IMR-90 (cell line): Measurements from ENCODE around the gene LY9.

ENCODE experiments used
- BHLHE40 ChIP-seq: fragments of 150-350 bp; IDR thresholded peaks from 2 replicates; pipeline ENCODE4 v1.6.1; 2016; ENCODE audit warnings: mild to moderate bottlenecking, low read depth, low read length
- CEBPB ChIP-seq: IDR thresholded peaks from 2 replicates; pipeline ENCODE4 v1.6.1; 2012; ENCODE audit warnings: low read depth, low read length, improper control_type of control experiment
- MAFK ChIP-seq: IDR thresholded peaks from 2 replicates; pipeline ENCODE4 v1.6.1; 2012; ENCODE audit warnings: low read depth, low read length, improper control_type of control experiment
- POLR2A ChIP-seq: IDR thresholded peaks from 2 replicates; pipeline ENCODE4 v1.6.1; 2012; ENCODE audit warnings: mild to moderate bottlenecking, low read depth, low read length
- RAD21 ChIP-seq: IDR thresholded peaks from 2 replicates; pipeline ENCODE4 v1.6.1; 2012; ENCODE audit warnings: low read length, improper control_type of control experiment
- TF ChIP-seq, protein P1 (sequence below): conservative IDR thresholded peaks from 2 replicates; pipeline ENCODE4 v1.5.1; 2012; ENCODE audit warnings: mild to moderate bottlenecking, low read depth, low read length, improper control_type of control experiment
- TF ChIP-seq, protein P2 (sequence below): fragments of 150-350 bp; IDR thresholded peaks from 2 replicates; pipeline ENCODE4 v1.6.1; 2017; ENCODE audit warnings: mild to moderate bottlenecking, antibody characterized with exemption, low read length, low read depth

DNA sequence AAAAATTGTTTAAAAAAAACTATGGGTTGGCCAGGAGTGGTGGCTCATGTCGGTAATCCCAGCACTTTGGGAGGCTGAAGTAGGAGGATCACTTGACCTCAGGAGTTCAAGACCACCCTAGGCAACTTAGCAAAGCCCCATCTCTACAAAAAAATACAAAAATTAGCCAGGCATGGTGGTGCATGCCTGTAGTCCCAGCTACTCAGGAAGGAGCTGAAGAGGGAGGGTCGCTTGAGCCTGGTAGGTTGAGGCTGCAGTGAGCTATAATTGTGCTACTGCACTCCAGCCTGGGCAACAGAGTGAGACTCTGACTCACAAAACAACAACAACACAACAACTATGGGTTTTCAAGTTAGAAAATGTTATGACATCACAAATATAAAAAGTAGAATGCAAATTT lies 40.5 kb upstream of the LY9 start:
- TF ChIP-seq, protein P1, sequence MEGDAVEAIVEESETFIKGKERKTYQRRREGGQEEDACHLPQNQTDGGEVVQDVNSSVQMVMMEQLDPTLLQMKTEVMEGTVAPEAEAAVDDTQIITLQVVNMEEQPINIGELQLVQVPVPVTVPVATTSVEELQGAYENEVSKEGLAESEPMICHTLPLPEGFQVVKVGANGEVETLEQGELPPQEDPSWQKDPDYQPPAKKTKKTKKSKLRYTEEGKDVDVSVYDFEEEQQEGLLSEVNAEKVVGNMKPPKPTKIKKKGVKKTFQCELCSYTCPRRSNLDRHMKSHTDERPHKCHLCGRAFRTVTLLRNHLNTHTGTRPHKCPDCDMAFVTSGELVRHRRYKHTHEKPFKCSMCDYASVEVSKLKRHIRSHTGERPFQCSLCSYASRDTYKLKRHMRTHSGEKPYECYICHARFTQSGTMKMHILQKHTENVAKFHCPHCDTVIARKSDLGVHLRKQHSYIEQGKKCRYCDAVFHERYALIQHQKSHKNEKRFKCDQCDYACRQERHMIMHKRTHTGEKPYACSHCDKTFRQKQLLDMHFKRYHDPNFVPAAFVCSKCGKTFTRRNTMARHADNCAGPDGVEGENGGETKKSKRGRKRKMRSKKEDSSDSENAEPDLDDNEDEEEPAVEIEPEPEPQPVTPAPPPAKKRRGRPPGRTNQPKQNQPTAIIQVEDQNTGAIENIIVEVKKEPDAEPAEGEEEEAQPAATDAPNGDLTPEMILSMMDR: no peak
- TF ChIP-seq POLR2A: no peak
- no peak for TF ChIP-seq BHLHE40
- TF ChIP-seq, protein P2, sequence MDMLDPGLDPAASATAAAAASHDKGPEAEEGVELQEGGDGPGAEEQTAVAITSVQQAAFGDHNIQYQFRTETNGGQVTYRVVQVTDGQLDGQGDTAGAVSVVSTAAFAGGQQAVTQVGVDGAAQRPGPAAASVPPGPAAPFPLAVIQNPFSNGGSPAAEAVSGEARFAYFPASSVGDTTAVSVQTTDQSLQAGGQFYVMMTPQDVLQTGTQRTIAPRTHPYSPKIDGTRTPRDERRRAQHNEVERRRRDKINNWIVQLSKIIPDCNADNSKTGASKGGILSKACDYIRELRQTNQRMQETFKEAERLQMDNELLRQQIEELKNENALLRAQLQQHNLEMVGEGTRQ: no peak
- TF ChIP-seq MAFK: no peak
- TF ChIP-seq RAD21: no peak
- TF ChIP-seq CEBPB: no peak
